Duodenal mucosa (tissue), 2 donors: ENCODE measurements around the gene GRB2.
"Not testable (repeated sequence)": the region's sequence is repeated elsewhere in the genome, so short reads cannot be mapped to it uniquely, and the experiment has no call there.

Experiments used
- H3K27ac ChIP-seq: one replicate; pipeline ENCODE4 v1.7.0; 2013; ENCODE audit warnings: low read depth, low read length
- H3K27me3 ChIP-seq, 2 donors: one replicate each; pipeline ENCODE4 v1.7.0; 2013; ENCODE audit warnings: low read length in 2 of 2, control low read depth in 1 of 2; ENCODE audit not compliant: insufficient read depth in 2 of 2, control insufficient read depth in 1 of 2
- H3K36me3 ChIP-seq, 2 donors: one replicate each; pipeline ENCODE4 v1.7.0; 2013; ENCODE audit warnings: low read length in 2 of 2, control low read depth in 1 of 2; ENCODE audit not compliant: insufficient read depth in 2 of 2, control insufficient read depth in 1 of 2
- H3K4me1 ChIP-seq, 2 donors: one replicate each; pipeline ENCODE4 v1.7.0; 2013; ENCODE audit warnings: low read length in 2 of 2, control low read depth in 1 of 2; ENCODE audit not compliant: insufficient read depth in 2 of 2, control insufficient read depth in 1 of 2
- H3K4me3 ChIP-seq, 2 donors: one replicate each; pipeline ENCODE4 v1.7.0; 2013; ENCODE audit warnings: low read length in 2 of 2, low read depth in 1 of 2
- H3K9ac ChIP-seq, 2 donors: one replicate each; pipeline ENCODE4 v1.7.0; 2013; ENCODE audit warnings: low read length in 2 of 2, low read depth in 1 of 2
- H3K9me3 ChIP-seq, 2 donors: one replicate each; pipeline ENCODE4 v1.7.0; 2013; ENCODE audit warnings: low read length in 2 of 2, control low read depth in 1 of 2; ENCODE audit not compliant: control insufficient read depth in 1 of 2

GRB2 gene

DNA sequence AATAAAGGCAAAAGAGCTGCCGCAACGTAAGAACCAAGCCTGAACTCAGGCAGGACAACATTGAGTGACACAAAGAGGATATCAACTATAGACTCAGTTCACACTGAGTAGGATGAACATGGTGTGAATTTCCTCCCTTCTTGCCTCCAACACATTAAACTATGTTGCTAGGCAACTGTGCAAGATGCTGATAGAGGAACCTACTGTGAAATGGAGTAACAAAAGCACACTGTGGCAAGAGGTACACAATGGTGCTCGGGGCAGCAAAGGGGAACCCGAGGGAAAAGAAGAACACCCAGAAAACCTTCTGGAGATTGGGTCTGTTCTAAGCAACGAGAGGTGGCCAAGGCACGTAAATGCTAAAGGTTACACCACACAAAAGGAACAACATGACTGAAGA is 34.1 kb downstream of the GRB2 start:
- no peaks in the 10 kb centered on the region for H3K27me3 ChIP-seq
- no peak overlapping the region for H3K27ac ChIP-seq
- no peaks in the 10 kb centered on the region for H3K9me3 ChIP-seq
- H3K36me3 ChIP-seq = peaks cover 4% of the 10 kb centered on the region in 2 donors
- no peak overlapping the region for H3K4me3 ChIP-seq
- H3K4me1 ChIP-seq = peaks cover 4 to 19% of the 10 kb centered on the region in 2 donors
- H3K9ac ChIP-seq = no peak overlapping the region

GRCh38 chr17:75370286-75370915 is 35.1 kb downstream of the GRB2 start:
- Histone ChIP-seq H3K9me3 (no peaks in the 10 kb centered on the region), H3K4me1 (peaks cover 11 to 29% of the 10 kb centered on the region in 2 donors), H3K27ac (no peak overlapping the region), H3K9ac (no peak overlapping the region), H3K36me3 (peaks cover 4% of the 10 kb centered on the region in 2 donors), H3K4me3 (no peak overlapping the region), H3K27me3 (no peaks in the 10 kb centered on the region)

DNA sequence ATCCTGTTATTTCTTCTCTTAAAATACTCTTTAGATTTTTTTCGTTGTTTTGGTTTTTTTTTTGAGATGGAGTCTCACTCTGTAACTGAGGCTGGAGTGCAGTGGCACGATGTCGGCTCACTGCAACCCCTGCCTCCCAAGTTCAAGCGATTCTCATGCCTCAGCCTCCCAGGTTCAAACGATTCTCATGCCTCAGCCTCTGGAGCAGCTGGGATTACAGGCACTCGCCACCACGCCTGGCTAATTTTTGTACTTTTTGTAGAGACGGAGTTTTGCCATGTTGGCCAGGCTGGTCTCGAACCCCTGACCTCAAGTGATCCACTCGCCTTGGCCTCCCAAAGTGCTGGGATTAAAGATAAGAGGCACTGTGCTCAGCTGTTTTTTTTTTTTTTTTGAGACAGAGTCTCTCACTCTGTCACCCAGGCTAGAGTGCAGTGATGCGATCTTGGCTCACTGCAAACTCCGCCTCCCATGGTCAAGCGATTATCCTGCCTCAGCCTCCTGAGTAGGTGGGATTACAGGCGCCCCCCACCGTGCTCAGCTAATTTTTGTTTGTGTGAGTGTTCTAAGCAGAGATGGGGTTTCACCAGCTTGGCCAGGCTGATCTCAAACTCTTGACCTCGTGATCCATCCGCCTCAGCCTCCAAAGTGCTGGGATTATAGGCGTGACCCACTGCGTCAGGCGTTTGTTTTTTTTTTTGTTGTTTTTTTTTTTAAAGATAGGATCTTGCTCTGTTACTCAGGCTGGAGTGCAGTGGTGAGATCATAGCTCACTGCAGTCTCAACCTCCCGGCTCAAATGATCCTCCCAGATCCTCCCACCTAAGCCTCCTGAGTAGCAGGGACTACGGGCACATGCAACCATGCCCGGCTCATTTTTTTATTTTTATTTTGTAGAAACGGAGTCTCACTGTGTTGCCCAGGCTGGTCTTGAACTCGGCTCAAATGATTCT is 37.4 kb downstream of the GRB2 start:
- H3K36me3 ChIP-seq, H3K4me3 ChIP-seq, H3K9me3 ChIP-seq, H3K27me3 ChIP-seq, H3K27ac ChIP-seq, H3K9ac ChIP-seq: not testable (repeated sequence)
- peaks cover 21 to 48% of the 10 kb centered on the region in 2 donors for H3K4me1 ChIP-seq

- H3K4me3 ChIP-seq = no peak overlapping the region
- no peak overlapping the region for H3K27ac ChIP-seq
- H3K9ac ChIP-seq = no peak overlapping the region
- H3K4me1 ChIP-seq = peaks cover 21 to 52% of the 10 kb centered on the region in 2 donors
- no peaks in the 10 kb centered on the region for H3K36me3 ChIP-seq
- H3K9me3 ChIP-seq = no peaks in the 10 kb centered on the region
- no peaks in the 10 kb centered on the region for H3K27me3 ChIP-seq
Observed at GRCh38 chr17:75367312-75367711, 38.2 kb downstream of the GRB2 start.

DNA sequence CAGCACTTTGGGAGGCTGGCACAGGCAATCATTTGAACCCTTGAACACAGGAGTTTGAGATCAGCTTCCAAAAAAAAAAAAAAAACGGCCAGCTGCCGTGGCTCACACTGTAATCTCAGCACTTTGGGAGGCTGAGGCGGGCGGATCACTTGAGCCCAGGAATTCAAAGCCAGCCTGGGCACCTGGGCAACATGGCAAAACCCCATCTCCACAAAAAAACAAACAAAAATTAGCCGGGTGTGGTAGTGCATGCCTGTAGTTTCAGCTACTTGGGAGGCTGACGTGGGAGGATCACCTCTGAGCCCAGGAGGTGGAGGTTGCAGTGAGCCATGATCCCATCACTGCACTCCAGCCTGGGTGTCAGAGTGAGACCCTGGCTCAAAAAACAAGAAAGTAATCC is 39.0 kb downstream of the GRB2 start:
- H3K27me3 ChIP-seq = no peaks in the 10 kb centered on the region
- no peak overlapping the region for H3K4me3 ChIP-seq
- no peak overlapping the region for H3K9ac ChIP-seq
- no peaks in the 10 kb centered on the region for H3K36me3 ChIP-seq
- H3K9me3 ChIP-seq = no peaks in the 10 kb centered on the region
- H3K27ac ChIP-seq = no peak overlapping the region
- H3K4me1 ChIP-seq = peaks cover 21 to 52% of the 10 kb centered on the region in 2 donors

DNA sequence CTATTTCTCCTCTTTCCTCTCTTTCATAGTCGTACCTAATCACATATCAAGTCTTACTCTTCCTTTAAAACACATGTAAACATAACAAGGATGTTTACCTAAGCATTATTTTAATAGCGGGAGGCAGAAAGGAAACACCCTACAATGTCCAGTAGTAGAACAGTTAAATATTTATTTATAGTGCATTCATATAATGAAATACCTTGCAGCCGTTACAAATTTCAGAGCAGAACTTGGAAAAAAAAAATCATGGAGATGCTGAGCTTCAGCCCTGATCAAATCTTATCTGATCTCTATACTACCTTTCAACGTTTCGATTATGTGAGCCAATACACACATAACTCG is 39.6 kb downstream of the GRB2 start:
- Histone ChIP-seq H3K27ac (no peak overlapping the region), H3K4me3 (peak overlapping the region in 1 of 2 donors; percentile 3), H3K9ac (no peak overlapping the region), H3K36me3 (no peaks in the 10 kb centered on the region), H3K27me3 (no peaks in the 10 kb centered on the region), H3K9me3 (no peaks in the 10 kb centered on the region), H3K4me1 (peaks cover 24 to 53% of the 10 kb centered on the region in 2 donors)

- H3K27me3 ChIP-seq = no peaks in the 10 kb centered on the region
- no peaks in the 10 kb centered on the region for H3K36me3 ChIP-seq
- H3K4me3 ChIP-seq = peak overlapping the region in 1 of 2 donors; percentile 3
- H3K9me3 ChIP-seq = no peaks in the 10 kb centered on the region
- H3K27ac ChIP-seq = no peak overlapping the region
- no peak overlapping the region for H3K9ac ChIP-seq
- H3K4me1 ChIP-seq = peaks cover 29 to 56% of the 10 kb centered on the region in 2 donors
Observed at GRCh38 chr17:75365009-75365930, 40.2 kb downstream of the GRB2 start.

DNA sequence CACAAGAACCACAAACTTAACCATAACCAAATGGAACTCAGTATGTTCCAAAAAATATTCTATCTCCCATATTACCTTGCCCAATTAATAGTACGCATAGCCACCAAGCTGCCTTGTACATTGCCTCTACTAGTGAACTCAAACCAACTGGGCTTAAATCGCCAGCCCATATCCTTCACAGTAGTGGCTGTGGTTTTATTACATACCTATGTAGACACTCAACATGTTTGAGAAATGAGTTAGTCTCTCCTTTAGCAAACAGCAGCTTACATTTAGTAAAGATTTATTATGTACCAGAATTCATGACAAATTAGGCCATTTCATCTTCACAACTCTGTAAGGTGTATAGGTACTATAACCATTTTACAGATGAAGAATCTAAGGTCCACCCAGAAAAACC is 41.4 kb downstream of the GRB2 start:
- H3K9ac ChIP-seq = no peak overlapping the region
- H3K36me3 ChIP-seq = no peaks in the 10 kb centered on the region
- H3K27me3 ChIP-seq = no peaks in the 10 kb centered on the region
- no peak overlapping the region for H3K27ac ChIP-seq
- no peaks in the 10 kb centered on the region for H3K9me3 ChIP-seq
- no peak overlapping the region for H3K4me3 ChIP-seq
- H3K4me1 ChIP-seq = peaks cover 31 to 59% of the 10 kb centered on the region in 2 donors

GRCh38 chr17:75361996-75362395 is 43.5 kb downstream of the GRB2 start:
- H3K9me3 ChIP-seq = no peaks in the 10 kb centered on the region
- no peak overlapping the region for H3K9ac ChIP-seq
- no peaks in the 10 kb centered on the region for H3K36me3 ChIP-seq
- H3K27ac ChIP-seq = no peak overlapping the region
- H3K27me3 ChIP-seq = no peaks in the 10 kb centered on the region
- H3K4me3 ChIP-seq = no peak overlapping the region
- H3K4me1 ChIP-seq = peaks cover 34 to 64% of the 10 kb centered on the region in 2 donors
